8988T (cell line): ENCODE measurements around the gene NADSYN1.
"Not testable (repeated sequence)": the region's sequence is repeated elsewhere in the genome, so short reads cannot be mapped to it uniquely, and the experiment has no call there.

Experiments used
- DNase-seq: peaks from one replicate; pipeline ENCODE4 v3.0.0; 2011

The NADSYN1 gene

GRCh38 chr11:71495286-71496230 is 42.6 kb downstream of the NADSYN1 start:
- DNase-seq = no peak

DNA sequence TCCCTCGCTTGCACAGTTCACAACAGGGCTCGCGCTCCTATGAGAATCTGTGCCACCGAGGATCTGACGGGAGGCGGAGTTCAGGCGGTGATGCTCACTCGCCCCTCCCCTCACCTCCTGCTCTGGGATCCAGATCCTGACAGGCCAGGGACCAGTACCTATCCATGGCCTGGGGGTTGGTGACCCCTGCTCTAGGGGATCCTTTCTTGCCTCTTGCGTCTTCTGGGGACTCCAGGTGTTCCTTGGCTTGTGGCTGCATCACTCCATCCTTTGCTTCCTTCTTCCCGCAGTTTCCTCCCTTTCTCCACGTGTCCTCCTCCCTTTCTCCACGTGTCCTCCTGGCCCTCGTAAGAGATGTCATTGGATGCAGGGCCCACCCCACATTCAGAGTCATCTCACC is 43.4 kb downstream of the NADSYN1 start:
- no peak for DNase-seq

GRCh38 chr11:71498091-71498490 is 45.1 kb downstream of the NADSYN1 start:
- no peak for DNase-seq

DNA sequence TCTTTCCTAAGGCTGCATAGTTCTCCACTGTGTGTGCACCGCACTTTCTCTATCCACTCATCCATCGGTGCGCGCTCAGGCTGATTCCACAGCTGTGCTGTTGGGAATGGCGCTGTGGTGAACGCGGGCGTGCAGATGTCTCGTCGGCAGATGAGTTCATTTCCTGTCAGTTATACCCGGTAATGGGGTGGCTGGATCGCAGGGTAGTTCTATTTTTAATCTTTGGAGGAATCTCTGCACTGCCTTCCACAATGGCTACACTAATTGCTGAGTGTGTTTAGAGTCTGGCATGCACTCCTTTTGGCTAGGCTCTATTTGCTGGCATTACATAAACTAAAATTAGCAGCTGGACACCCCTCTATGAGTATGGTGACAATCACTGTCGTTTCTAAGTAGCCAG is 46.1 kb downstream of the NADSYN1 start:
- no peak for DNase-seq

- DNase-seq = no peak
Observed at GRCh38 chr11:71499546-71499945, 46.5 kb downstream of the NADSYN1 start.

- no peak for DNase-seq
Observed at GRCh38 chr11:71500601-71501021, 47.6 kb downstream of the NADSYN1 start.

GRCh38 chr11:71501071-71501985 is 48.3 kb downstream of the NADSYN1 start:
- DNase-seq = no peak

- no peak for DNase-seq
Observed at GRCh38 chr11:71502026-71502425, 49.0 kb downstream of the NADSYN1 start.

DNA sequence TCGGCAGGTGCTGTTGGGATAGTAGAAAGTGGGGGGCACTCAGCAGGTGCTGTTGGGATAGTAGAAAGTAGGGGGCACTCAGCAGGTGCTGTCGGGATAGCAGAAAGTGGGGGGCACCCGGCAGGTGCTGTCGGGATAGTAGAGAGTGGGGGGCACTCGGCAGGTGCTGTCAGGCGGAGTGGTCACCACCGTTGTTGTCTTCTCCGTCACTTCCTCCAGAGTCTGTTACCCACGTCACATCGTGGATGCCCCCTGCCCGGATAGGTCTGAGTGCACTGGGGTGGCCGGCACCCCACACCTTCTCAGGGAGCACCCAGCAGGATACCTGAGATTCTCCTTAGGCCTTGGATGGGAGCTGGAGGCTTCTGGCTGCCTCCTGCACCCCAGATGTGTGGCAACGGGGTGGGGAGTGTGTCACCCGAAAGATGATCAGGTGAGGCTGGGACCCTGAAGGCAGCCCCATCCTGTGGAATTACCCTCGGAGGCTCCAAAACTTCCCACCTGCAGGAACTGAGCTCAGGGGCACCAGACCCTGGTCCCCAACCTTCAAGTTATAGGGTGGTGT is 50.0 kb downstream of the NADSYN1 start:
- DNase-seq = no peak

- DNase-seq = no peak
Observed at GRCh38 chr11:71504531-71504930, 51.5 kb downstream of the NADSYN1 start.

GRCh38 chr11:71505001-71505400 is 52.0 kb downstream of the NADSYN1 start:
- DNase-seq = no peak

DNA sequence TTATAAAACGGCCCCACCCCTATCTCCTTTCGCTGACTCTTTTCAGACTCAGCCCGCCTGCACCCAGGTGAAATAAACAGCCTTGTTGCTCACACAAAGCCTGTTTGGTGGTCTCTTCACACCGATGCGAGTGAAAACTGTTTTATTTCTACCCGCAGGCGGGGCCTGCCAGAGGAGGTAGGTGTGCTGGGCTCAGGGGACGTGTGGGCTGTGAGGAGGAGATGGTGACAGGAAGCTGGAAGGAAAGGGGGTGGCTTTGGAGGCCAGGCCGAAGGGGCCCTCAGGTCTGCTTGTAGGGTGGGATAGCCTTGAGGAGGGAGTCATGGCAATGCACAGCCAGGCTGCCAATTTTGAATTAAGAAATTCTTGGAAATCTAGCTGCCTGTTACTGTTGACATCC is 52.8 kb downstream of the NADSYN1 start:
- DNase-seq = no peak

DNA sequence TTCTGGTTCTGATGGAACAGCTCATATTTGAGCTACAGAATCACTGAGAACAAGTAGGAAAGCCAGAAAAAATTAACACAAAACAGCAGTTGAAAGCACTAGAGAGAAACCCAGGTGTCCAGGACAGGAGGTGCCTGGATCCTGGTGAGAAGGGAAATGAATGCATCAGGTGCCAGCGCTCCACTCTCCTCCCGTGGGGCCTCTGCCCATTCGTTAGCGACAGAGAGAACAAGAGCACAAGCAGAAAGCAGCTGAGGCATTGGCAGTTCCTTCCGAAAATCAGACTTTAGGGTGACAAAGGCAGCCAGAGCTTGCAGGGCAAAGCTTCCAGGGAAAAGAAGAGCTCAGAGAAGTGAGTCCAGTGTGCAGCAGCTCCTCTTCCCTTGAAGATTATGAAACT is 54.1 kb downstream of the NADSYN1 start:
- no peak for DNase-seq

DNA sequence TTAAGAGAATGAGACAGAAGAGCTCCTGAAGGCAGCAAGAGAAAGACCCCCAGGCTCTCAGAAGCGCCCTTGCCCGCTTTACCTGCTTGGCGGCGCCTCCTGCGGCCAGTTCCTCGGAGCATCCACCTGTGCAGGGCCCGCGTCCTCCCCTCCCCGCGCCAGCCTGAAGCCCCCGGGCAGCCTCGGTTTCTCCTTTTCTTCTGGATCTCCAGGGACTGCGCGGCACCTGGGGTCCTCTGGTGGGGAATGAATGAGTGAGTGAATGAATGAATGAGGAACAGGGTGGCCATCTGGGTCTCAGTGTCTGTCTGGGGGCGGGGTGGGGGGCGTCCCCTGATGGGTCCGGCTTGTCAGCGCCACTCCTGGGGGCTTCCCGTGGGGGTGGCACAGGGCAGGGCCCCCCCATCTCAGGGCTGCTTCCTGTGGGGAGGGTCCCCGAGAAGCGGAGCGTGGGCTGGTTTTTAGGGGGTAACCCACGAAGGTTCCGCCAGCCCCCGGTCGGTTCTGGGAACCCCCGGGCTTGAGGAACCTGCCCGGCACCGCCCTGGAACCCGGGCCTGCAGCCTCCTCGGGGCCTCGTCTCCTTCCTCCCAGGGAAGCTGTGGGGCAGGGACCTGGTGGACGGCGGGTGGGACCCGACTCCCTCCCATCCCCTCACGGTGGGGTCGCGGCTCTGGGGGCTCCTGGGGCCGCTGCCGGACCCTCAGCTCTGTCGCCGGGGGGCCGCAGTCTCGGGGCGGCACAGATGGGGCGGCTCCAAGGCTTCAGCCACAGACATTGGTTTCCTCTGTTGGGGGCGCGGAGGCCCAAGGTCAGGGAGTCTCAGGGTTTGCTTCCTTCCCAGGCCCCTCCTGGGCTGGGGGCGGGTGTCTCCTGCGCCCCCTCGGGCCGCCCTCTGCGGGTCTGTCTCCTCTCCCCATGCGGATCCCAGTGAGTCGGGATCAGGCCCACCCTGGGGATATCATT is 65.8 kb downstream of the NADSYN1 start:
- DNase-seq = no peak

DNA sequence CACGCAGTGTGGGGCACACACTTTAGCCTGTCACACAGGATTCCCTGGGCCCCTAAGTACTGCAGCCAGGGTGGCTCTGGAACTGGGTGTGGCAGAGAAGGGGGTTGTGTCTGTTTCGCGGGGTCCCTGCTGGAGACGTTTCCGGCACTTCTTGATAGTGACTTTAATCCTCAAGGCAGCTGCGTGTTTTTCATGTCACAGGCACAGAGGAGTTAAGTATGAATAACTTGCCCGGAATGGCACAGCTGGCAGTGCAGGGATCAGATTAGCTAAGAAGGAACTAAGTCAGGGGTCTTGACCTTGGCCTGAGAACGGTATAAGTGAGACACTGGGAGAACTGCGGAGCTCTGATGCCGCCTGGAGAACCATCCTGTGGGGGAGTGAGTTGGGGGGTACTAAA is 66.5 kb downstream of the NADSYN1 start:
- no peak for DNase-seq

GRCh38 chr11:71525188-71525937 is 72.4 kb downstream of the NADSYN1 start:
- DNase-seq = no peak

DNA sequence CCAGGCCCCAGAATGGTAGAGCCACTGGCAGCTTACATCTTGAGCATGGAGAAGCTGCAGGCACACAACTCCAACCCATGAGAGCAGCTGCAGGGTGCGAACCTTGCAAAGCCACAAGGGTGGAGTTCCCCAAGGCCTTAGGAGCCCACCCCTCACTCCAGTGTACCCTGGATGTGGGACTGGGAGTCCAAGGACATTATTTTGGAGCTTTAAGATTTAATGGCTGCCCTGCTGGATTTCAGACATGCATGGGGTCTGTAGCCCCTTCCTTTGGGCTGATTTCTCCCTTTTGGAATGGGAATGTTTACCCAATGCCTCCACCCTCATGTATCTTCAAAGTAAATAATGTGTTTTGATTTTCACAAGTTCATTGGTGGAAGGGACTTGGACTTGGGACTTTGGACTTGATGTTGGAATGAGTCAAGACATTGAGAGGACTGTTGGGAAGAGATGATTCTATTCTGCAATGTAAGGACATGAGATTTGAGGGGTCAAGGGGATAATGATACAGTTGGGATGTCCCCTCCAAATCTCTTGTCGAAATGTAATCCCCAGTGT is 73.0 kb downstream of the NADSYN1 start:
- DNase-seq = no peak

- not testable (repeated sequence) for DNase-seq
Observed at GRCh38 chr11:71526796-71527575, 74.0 kb downstream of the NADSYN1 start, which contains the start of gene KRTAP5-7. TSS of gene KRTAP5-7 (plus strand) at chr11:71527267. CDS start at chr11:71527301, 34 bp downstream.

DNA sequence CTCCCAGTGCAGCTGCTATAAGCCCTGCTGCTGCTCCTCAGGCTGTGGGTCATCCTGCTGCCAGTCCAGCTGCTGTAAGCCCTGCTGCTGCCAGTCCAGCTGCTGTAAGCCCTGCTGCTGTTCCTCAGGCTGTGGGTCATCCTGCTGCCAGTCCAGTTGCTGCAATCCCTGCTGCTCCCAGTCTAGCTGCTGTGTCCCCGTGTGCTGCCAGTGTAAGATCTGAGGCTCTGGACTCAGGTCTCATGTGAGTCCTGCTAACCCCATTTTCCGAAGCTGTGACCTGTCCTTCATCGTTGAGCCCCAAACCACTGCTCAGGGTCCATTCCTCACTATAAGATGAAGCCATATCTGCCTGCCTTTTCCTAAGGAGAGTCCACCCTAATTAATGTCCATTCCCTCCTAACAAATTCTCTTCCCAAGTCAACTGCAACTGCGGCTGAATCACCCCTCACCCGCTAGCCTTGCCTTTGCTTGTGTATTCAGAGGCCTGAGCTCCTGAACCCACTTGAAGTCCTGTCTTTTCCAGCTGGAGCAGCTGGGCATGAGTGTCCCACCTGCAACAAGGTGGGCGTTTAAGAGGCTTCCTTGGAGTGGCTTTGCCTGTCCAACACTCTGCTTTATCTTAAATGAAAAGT is 74.7 kb downstream of the NADSYN1 start:
- no peak for DNase-seq

DNA sequence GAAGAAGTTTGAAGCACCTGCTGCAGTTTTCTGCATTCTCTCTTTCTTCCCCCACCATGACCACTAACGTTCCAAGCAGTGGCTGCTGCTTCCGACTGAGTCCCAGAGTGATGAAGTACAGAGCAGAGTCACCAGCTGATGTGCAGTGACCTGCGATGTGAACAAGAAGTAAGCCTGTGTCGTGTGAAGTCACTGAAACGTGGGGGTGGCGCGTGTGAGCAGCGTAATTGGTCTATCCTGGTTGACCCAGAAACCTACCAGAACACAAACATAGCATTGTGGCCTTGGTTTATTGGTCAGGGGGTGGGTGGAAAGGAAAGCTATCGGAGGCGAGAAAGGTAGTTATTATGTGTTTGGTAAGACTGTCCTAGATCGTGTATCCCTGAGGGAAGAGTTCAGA is 77.6 kb downstream of the NADSYN1 start:
- DNase-seq = no peak
